Medulla oblongata (tissue), 1 donor: Measurements from ENCODE around the gene NOL4L.
"Not testable (repeated sequence)": the region's sequence is repeated elsewhere in the genome, so short reads cannot be mapped to it uniquely, and the experiment has no call there.

Experiments
- DNase-seq: peaks from one replicate; pipeline ENCODE4 v3.0.0-alpha.2; 2015; ENCODE audit errors: extremely low spot score

NOL4L gene

GRCh38 chr20:32432277-32432676 lies 152.9 kb downstream of the NOL4L start:
- no peak for DNase-seq

- DNase-seq = no peak
Observed at GRCh38 chr20:32431457-32431856, 153.7 kb downstream of the NOL4L start.

GRCh38 chr20:32429745-32430360 lies 155.3 kb downstream of the NOL4L start:
- no peak for DNase-seq

GRCh38 chr20:32429343-32429742 lies 155.8 kb downstream of the NOL4L start:
- no peak for DNase-seq

- DNase-seq = no peak
Observed at GRCh38 chr20:32427996-32428395, 157.1 kb downstream of the NOL4L start.

- DNase-seq = no peak
Observed at GRCh38 chr20:32421290-32421689, 163.8 kb downstream of the NOL4L start.

GRCh38 chr20:32418376-32418775 lies 166.8 kb downstream of the NOL4L start:
- DNase-seq = no peak

GRCh38 chr20:32416206-32416605 lies 168.9 kb downstream of the NOL4L start:
- no peak for DNase-seq

- no peak for DNase-seq
Observed at GRCh38 chr20:32415494-32415893, 169.6 kb downstream of the NOL4L start.

- DNase-seq = no peak
Observed at GRCh38 chr20:32411955-32412706, 173.0 kb downstream of the NOL4L start.

GRCh38 chr20:32407131-32407750 lies 177.9 kb downstream of the NOL4L start:
- DNase-seq = not testable (repeated sequence)

- no peak for DNase-seq
Observed at GRCh38 chr20:32406701-32407100, 178.4 kb downstream of the NOL4L start.

GRCh38 chr20:32404017-32404416 lies 181.1 kb downstream of the NOL4L start:
- no peak for DNase-seq

GRCh38 chr20:32400476-32400875 lies 184.7 kb downstream of the NOL4L start:
- no peak for DNase-seq

GRCh38 chr20:32397567-32398084 lies 187.5 kb downstream of the NOL4L start:
- no peak for DNase-seq

GRCh38 chr20:32396646-32397160 lies 188.4 kb downstream of the NOL4L start:
- DNase-seq = no peak

- DNase-seq = no peak
Observed at GRCh38 chr20:32395066-32395465, 190.1 kb downstream of the NOL4L start.
